HG02870 (cell line): Measurements from ENCODE around the gene ASXL3.

Source experiments
- ATAC-seq: cut with Tn5 transposase; IDR thresholded peaks from one replicate; pipeline ENCODE4 v1.9.1; 2021; ENCODE audit warnings: mild to moderate bottlenecking, moderate library complexity; ENCODE audit not compliant: unreplicated experiment

The ASXL3 gene

GRCh38 chr18:33577685-33578517, at the start of gene ASXL3:
ASXL3 (plus strand) TSS chr18:33578219; CDS start chr18:33578632, 413 bp downstream.
- no peak for ATAC-seq

- ATAC-seq, result no peak
Observed at GRCh38 chr18:33532978-33533377, 45.0 kb upstream of the ASXL3 start.

- no peak for ATAC-seq
Observed at GRCh38 chr18:33536904-33537303, 41.1 kb upstream of the ASXL3 start.

DNA sequence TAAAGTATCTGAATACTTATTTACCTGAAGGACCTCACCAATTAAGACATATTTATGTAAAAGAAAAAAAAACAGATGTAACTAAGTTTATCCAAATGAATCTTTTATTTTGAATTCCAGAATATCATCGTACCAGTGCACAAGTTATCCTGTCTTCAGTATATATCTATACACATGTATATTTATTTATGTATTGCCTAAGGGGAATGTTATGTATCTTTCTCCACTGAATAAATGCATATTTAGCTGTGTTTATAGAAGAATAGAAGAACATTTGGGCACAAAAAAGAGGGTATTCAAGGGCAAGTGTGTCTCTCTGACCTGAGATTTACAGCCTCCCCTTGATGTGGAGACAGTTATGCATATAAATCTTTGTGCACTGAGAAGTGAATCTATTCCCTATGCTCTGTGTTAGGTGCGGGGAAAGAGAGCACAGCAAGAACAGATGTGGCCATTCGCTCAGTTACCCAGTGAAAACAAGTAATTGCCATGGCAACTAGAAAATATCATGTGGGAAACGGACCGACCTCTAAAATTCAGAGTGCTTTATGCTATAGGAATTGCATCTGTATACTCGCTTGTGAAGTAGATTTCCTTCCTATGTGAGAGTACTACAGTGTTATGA, 39.5 kb upstream of the ASXL3 start:
- no peak for ATAC-seq

GRCh38 chr18:33540392-33540791, 37.6 kb upstream of the ASXL3 start:
- no peak for ATAC-seq

DNA sequence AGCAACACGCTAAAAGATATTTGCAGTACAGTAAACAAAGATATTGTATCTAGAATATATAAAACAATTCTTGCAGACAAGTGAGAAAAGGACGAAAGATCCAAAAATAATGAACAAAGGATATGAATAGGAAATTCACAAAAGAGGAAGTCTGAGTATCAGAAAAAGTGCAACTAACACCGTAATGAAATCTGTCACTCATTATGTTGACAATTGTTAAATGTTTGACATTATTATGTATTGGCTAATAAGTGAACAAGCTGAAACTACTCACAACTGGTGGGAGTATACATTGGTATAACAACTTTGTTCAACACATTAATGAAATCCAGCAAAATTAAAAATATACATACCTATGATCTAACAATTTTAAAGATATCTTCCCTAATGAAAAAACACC, 36.7 kb upstream of the ASXL3 start:
- ATAC-seq, result no peak

GRCh38 chr18:33556846-33557245, 21.2 kb upstream of the ASXL3 start:
- ATAC-seq, result no peak

DNA sequence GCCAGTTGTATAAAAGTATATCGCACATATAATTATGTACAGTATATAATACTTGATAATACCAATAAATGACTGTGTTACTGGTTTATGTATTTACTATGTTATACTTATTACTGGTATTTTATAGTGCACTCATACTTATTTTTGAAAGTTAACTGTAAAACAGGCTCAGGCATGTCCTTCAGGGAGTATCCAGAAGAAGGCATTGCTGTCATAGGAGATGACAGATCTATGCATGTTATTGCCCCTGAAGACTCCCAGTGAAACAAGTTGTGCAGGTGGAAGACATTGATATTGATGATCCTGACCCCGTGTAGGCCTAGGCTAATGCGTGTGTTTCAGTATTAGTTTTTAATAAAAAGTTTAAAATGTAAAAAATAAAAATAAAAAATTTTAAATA, 20.3 kb upstream of the ASXL3 start:
- ATAC-seq, result no peak

DNA sequence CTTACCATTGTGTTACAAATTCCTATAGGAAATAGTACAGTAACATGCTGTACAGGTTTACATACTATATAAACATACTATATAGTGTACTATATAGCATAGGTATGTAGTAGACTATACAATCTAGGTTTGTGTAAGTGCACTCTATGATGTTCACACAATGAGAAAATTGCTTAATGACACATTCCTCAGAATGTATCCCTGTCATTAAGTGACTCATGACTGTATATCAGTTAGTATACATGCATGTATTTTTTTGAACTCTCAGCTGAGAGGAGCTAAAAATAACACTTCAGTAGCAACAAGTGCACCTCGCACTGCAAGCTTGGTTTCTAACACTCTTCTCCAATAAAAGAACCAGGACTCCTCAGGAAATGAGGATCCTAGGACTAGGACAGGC, 19.5 kb upstream of the ASXL3 start:
- no peak for ATAC-seq

GRCh38 chr18:33560686-33561370, 17.2 kb upstream of the ASXL3 start:
- ATAC-seq, result peak; percentile 88

DNA sequence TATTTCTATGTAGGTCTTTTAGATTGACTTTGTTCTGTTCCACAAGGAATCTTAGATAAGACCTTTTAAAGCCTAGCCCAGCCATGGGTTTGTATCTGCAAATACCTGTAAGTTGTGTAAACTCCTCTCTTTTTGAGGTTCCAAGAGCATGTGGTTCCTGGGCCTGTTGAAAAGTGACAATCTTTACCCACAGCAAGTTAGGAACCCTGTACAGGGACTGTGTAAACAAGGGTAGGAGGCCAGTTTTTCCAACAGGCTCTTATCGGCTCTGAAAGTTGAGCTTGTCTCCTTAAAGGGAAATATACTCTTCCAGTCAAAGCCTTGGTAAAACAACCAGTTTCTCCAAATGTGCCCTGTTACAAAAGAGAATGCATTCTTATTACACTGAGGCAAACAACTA, 15.3 kb upstream of the ASXL3 start:
- ATAC-seq, result no peak

- ATAC-seq, result no peak
Observed at GRCh38 chr18:33567705-33568104, 10.3 kb upstream of the ASXL3 start.

- ATAC-seq, result no peak
Observed at GRCh38 chr18:33571998-33572787, 5.8 kb upstream of the ASXL3 start.

DNA sequence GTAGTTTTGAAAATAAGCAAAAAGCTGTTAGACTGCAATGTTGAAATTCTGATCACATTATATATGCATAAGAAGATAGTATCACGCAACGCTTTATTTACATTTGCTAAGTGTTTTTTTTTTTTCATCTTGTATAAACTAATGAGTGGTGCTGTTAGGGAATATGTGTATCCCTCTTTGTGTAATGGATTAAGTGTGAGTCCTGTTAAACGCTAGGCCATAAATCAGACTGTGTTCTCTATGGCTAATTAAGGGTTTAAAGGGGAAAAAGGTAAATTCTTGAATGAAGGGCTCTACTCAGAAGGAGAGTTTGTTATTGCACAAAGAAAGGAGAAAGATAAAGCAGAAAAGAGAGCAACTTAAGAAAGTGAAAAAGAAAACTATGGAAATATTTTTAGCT, 4.8 kb upstream of the ASXL3 start:
- no peak for ATAC-seq

GRCh38 chr18:33575451-33575850, 2.6 kb upstream of the ASXL3 start:
- ATAC-seq, result no peak

GRCh38 chr18:33576999-33577646, 896 bp upstream of the ASXL3 start:
- no peak for ATAC-seq

DNA sequence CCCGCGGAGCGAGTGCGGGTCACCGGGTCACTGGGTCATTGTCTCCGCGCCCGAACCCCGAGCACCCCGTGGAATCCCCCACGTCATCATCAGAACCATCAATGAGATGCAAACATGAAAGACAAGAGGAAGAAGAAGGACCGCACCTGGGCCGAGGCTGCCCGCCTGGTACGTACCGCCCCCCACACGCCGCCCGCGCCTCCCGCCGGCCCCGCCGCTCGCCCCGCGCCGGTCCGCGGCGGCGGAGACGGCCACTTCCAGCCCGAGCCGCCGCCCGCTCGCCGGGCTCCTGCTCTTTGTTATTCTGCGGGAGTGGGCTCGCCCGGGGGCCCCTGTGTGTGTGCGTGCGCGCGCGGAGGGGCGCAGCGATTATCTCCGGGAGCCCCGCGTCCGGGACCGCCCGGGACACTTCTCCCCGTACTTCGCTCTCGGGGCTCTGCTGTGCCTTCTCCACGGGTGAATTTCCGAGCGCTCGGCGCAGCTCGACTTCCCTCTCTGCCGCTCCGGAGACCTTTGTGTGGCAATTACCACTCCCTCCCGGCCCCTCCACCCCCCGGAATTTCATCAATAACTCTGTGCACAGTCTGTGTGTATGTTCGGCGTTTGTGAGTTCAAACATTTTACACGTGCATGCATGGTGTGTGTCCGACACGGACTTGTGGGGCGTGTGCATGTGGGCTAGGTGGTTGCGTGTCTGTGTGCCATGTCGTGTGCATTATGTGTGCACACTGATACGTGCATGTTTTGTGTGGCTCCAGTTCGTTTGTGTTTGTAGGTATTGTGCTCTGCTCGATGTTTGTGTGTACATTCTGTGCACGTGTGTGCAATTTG, 714 bp downstream of the ASXL3 start:
- no peak for ATAC-seq

DNA sequence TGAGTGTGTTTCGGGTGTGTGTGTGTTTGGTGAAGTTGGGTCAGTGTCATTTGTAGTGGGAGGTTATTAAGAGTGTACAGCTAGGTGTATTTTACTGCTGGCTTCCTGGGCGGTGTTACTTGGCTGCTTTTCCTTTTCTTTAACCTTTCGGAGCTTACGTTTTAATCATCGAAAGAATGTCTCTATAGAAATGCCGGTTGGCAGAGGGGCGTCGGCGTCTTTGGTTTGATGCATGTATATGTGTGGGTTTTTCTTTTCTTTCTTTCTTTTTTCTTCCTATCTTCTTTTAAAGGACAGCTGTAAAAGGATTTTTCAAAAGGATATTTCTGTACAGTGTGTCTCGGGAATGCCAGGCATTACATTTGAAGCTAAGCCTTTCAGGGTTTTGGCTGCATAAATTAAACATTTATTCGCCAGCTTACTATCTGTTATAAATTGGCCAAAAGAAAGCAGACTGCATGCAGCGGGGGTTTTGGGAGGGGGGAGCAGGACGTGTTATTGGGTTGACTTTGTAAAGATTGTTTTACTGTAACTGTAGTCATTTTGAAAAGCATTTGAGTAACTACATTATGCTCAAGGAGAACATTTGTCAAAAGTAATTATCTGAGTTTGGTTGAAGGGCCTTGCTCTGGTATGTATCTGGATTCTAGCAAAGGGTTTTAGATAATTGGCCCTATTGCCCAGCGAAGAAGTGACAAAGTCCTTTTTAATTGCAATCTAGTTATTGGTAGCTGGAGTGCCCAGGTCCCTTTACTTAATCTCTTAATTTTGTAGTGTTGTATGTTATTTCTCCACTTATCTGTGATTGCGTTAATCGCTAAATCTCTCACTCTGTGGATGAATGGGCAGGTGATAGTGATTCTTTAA, 1.6 kb downstream of the ASXL3 start:
- ATAC-seq, result no peak

- ATAC-seq, result no peak
Observed at GRCh38 chr18:33580546-33580945, 2.5 kb downstream of the ASXL3 start.
